Gastroesophageal sphincter (tissue), 4 donors: ENCODE data around the gene SLC24A3. TPM values are rescaled to one million over a fixed set of nuclear protein-coding genes. Genes with fewer than 3 reads are reported as not detected.

Experiments used
- ATAC-seq: fragments of 150-250 bp; one replicate; pipeline ENCODE4 v1.9.1; 2016; ENCODE audit warnings: mild to moderate bottlenecking, moderate library complexity
- H3K27ac ChIP-seq, 4 donors: fragments of 200-600 bp; sonication (generic) in 3 of 4; 1 replicate in 3 of 4; 2 replicates in 1 of 4; pipeline ENCODE4 v1.5.1; 2016 to 2019
- H3K27me3 ChIP-seq: fragments of 200-600 bp; sonication (generic); one replicate; pipeline ENCODE4 v1.5.1; 2019
- H3K36me3 ChIP-seq, 2 donors: fragments of 200-600 bp; sonication (generic); one replicate each; pipeline ENCODE4 v1.5.1; 2019; ENCODE audit warnings: control low read depth in 1 of 2
- H3K4me1 ChIP-seq, 3 donors: fragments of 200-600 bp; sonication (generic); 1 replicate in 2 of 3; 2 replicates in 1 of 3; pipeline ENCODE4 v1.5.1; 2016 to 2019; ENCODE audit warnings: control low read depth in 2 of 3
- H3K4me3 ChIP-seq, 2 donors: fragments of 200-600 bp; sonication (generic); one replicate each; pipeline ENCODE4 v1.5.1; 2019; ENCODE audit warnings: mild to moderate bottlenecking in 1 of 2, moderate library complexity in 1 of 2
- H3K9me3 ChIP-seq, 3 donors: fragments of 200-600 bp; sonication (generic); one replicate each; pipeline ENCODE4 v1.5.1; 2017 to 2019; ENCODE audit warnings: control low read depth in 2 of 3
- CTCF ChIP-seq, 4 experiments: fragments of 200-600 bp in 2 of 4; fragments of 450-650 bp in 2 of 4; sonication (generic) in 1 of 4; IDR thresholded peaks; one replicate each; pipeline ENCODE4 v1.5.1; 2017 to 2019; ENCODE audit warnings: antibody characterized with exemption in 4 of 4, mild to moderate bottlenecking in 2 of 4, moderate library complexity in 2 of 4
- EP300 ChIP-seq: sonication (generic); formaldehyde crosslinking; IDR thresholded peaks from one replicate; pipeline ENCODE4 v1.6.1; 2017; ENCODE audit warnings: antibody characterized with exemption, mild to moderate bottlenecking
- POLR2A ChIP-seq, 2 donors: fragments of 450-650 bp; IDR thresholded peaks; one replicate each; pipeline ENCODE4 v1.6.1; 2017; ENCODE audit warnings: antibody characterized with exemption in 2 of 2, mild to moderate bottlenecking in 2 of 2, moderate library complexity in 1 of 2
- POLR2AphosphoS5 ChIP-seq: sonication (generic); formaldehyde crosslinking; IDR thresholded peaks from one replicate; pipeline ENCODE4 v1.6.1; 2017; ENCODE audit warnings: antibody characterized with exemption
- WGBS, 2 donors: methylation state at CpG; one replicate each; pipeline ENCODE4 v1.1.5; 2018; ENCODE audit warnings: low coverage in 1 of 2; 5-methylcytosine and 5-hydroxymethylcytosine counted together
- total RNA-seq, 4 donors: library from RNA; depleted of rRNA; stranded (reverse); fragments of >200 nt; gene quantifications; one replicate each; pipeline ENCODE4 v1.1.0, GENCODE V29; 2016

Gene SLC24A3
- total RNA-seq, 4 donors from 2014 or later = 2.7 to 13.5 (median 5.5) TPM

- 77 to 89% methylated on average over 3 to 4 of the region's 5 CpGs for WGBS, 2 donors
- no peaks in the 10 kb centered on the region for H3K27me3 ChIP-seq
- no peak overlapping the region for H3K27ac ChIP-seq
- no peaks in the 10 kb centered on the region for H3K36me3 ChIP-seq
- H3K4me3 ChIP-seq = no peak overlapping the region
- H3K9me3 ChIP-seq = no peaks in the 10 kb centered on the region
- ATAC-seq = no peak
- no peaks in the 10 kb centered on the region for H3K4me1 ChIP-seq
- no peak for TF ChIP-seq EP300
- TF ChIP-seq POLR2AphosphoS5 = no peak
- TF ChIP-seq CTCF (IDR thresholded peaks at IDR 0.05) = no peak
- no peak for TF ChIP-seq POLR2A (IDR thresholded peaks at IDR 0.05)
Observed at GRCh38 chr20:19530006-19530405, 317.6 kb downstream of the SLC24A3 start.

GRCh38 chr20:19531446-19531845, 319.0 kb downstream of the SLC24A3 start:
- no peaks in the 10 kb centered on the region for H3K36me3 ChIP-seq
- H3K27me3 ChIP-seq = no peaks in the 10 kb centered on the region
- no peaks in the 10 kb centered on the region for H3K9me3 ChIP-seq
- H3K27ac ChIP-seq = no peak overlapping the region
- TF ChIP-seq CTCF (IDR thresholded peaks at IDR 0.05) = no peak
- TF ChIP-seq POLR2A (IDR thresholded peaks at IDR 0.05) = no peak
- no peak for TF ChIP-seq EP300
- TF ChIP-seq POLR2AphosphoS5 = no peak
- WGBS, 2 donors = 98 to 100% methylated on average over 3 to 5 of the region's 5 CpGs
- no peaks in the 10 kb centered on the region for H3K4me1 ChIP-seq
- no peak for ATAC-seq
- no peak overlapping the region for H3K4me3 ChIP-seq

GRCh38 chr20:19538556-19538955, 326.1 kb downstream of the SLC24A3 start:
- no peaks in the 10 kb centered on the region for H3K36me3 ChIP-seq
- H3K27me3 ChIP-seq = no peaks in the 10 kb centered on the region
- ATAC-seq = no peak
- H3K4me3 ChIP-seq = no peak overlapping the region
- no peak overlapping the region for H3K27ac ChIP-seq
- no peaks in the 10 kb centered on the region for H3K4me1 ChIP-seq
- TF ChIP-seq POLR2AphosphoS5 (no peak), CTCF (IDR thresholded peaks at IDR 0.05) (no peak), EP300 (no peak), POLR2A (IDR thresholded peaks at IDR 0.05) (no peak)
- no peaks in the 10 kb centered on the region for H3K9me3 ChIP-seq
- WGBS, 2 donors = 86 to 93% methylated on average over 2 to 3 of the region's 3 CpGs

GRCh38 chr20:19539191-19539590, 326.7 kb downstream of the SLC24A3 start:
- H3K4me1 ChIP-seq = no peaks in the 10 kb centered on the region
- no peak for TF ChIP-seq EP300
- no peak for TF ChIP-seq POLR2A (IDR thresholded peaks at IDR 0.05)
- TF ChIP-seq POLR2AphosphoS5 = no peak
- no peak for TF ChIP-seq CTCF (IDR thresholded peaks at IDR 0.05)
- no peak overlapping the region for H3K27ac ChIP-seq
- H3K4me3 ChIP-seq = no peak overlapping the region
- H3K27me3 ChIP-seq = no peaks in the 10 kb centered on the region
- no peaks in the 10 kb centered on the region for H3K36me3 ChIP-seq
- no peaks in the 10 kb centered on the region for H3K9me3 ChIP-seq
- 42 to 83% methylated on average over 2 to 3 of the region's 4 CpGs for whole genome bisulfite sequencing, 2 donors
- ATAC-seq = no peak

- no peaks in the 10 kb centered on the region for H3K4me1 ChIP-seq
- H3K4me3 ChIP-seq = no peak overlapping the region
- 30 to 41% methylated on average over 4 to 6 of the region's 7 CpGs for WGBS, 2 donors
- TF ChIP-seq EP300 (no peak), POLR2A (IDR thresholded peaks at IDR 0.05) (no peak), POLR2AphosphoS5 (no peak), CTCF (IDR thresholded peaks at IDR 0.05) (no peak)
- H3K27me3 ChIP-seq = no peaks in the 10 kb centered on the region
- no peak overlapping the region for H3K27ac ChIP-seq
- no peak for ATAC-seq
- H3K36me3 ChIP-seq = no peaks in the 10 kb centered on the region
- no peaks in the 10 kb centered on the region for H3K9me3 ChIP-seq
Observed at GRCh38 chr20:19540392-19540791, 327.9 kb downstream of the SLC24A3 start.
